MV-4-11 (cell line): ENCODE measurements around the gene TMEM269.

Experiments
- DNase-seq: peaks from one replicate; lab custom pipeline; 2025; lab: John Stamatoyannopoulos, UW

Gene TMEM269

DNA sequence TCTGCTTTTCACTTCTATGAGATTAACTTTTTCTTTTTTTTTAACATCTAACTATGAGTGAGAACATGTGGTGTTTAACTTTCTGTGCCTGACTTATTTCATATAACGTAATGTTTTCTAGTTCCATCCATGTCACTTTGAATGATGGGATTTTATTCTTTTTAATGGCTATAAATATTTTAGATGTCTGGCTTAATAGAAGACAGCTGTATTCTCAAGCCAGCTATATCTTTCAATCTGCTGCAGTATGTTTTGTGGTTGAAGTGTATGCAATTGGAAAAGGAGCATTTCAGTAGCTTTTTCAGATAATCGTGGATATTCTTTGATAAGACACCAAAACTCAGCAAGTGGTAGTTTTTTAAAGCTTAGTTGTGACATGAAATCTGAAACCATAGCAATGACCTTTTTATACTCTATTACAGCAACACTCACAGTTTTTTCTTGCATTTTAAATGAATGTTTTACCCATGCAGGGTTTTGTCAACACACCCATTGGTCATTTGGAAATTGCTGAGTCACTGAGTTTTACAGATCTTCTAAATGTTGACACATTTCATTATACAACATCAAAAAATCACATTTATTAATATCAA is 38.1 kb downstream of the TMEM269 start:
- no peak for DNase-seq

DNA sequence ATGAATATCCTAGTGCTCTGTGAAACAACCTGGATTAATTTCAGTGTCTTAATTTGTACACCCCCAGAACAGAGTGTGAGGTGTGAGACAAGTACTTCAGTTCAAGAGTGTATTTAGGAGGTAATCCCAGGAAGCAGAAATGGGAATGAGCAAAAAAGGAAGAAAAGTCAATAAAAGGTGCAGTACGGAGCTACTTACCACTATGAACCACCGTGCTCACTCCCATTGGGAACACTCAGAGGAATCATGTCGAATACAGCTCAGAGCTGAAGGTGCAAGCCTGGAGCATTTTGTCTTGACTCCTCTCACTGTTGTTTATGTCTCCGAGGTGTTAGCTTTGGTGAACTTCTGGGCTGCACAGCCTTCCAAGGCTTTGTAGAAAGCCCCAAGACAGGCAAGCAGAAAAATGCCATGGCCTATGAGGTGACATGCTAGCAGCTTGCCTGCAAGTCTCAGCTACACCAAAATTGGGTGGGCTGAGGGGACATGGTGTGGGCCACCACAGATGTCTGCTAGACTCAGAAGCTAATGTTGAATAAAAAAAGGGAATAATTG is 39.8 kb downstream of the TMEM269 start:
- no peak for DNase-seq

DNA sequence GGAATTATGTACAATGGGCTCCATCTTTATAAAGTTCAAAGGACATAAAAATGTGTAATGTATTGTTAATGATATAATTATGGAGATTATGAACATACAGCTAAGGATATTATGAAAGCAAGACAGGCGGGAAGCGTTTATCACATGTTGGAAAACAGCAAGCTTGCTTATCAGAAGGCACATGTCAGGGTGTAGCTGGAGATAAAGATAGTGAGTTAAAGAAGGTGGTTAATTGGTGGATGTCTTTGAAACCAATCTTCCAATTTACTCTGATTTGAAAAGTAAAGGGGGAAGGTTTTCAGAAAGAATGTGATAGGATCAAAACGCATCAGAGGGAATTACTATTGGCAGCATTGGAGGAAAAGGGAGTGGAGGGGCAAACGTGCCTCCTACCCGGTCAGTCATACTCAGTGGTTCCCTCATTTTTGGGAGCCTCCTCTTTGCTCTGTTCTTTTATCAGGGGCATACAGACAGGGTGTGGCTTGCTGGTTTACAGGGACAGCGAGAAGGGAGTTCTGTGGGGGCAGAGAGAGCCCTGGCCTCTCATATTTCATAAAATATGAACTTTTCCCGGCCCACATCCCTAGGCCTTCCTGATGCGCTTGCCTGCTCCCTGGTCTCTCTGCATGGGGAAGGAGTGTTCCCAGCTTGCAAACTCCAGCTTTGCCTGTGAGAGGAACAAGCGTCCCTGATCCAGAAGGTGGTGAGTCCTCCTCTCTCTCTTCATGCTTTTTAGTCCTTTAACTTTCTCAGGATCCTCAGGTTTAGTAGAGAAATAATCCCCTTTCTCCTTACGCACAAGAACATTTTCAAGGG is 40.5 kb downstream of the TMEM269 start:
- no peak for DNase-seq

DNA sequence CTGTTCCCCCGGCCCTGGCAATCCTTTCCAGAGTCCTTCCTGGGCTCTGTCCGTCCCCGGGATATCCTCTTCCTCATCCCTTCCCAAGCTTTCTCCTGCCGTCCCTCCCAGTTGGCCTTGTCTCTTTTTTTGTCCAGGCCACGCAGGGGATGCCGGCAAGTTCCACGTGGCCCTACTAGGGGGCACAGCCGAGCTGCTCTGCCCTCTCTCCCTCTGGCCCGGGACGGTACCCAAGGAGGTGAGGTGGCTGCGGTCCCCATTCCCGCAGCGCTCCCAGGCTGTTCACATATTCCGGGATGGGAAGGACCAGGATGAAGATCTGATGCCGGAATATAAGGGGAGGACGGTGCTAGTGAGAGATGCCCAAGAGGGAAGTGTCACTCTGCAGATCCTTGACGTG is 45.8 kb downstream of the TMEM269 start:
- no peak for DNase-seq

DNA sequence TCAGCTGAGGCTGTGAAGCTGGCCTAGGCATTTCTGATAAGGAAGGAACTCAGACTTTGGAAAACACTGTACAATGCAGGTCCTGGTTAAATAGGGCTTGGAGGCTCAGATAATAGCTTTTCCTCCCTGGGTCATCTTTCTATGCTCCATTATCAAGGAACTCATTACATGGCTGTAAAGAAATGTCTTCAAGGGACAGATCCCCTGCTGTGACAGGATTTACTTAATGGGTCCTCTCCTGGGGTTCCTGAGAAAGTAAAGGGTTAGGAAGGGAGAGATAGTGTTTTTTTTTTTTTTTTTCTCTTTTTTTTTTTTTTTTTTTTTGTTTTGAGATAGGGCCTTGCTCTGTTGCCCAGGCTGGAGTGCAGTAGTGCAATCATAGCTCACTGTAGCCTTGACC is 46.5 kb downstream of the TMEM269 start:
- DNase-seq, result no peak

DNA sequence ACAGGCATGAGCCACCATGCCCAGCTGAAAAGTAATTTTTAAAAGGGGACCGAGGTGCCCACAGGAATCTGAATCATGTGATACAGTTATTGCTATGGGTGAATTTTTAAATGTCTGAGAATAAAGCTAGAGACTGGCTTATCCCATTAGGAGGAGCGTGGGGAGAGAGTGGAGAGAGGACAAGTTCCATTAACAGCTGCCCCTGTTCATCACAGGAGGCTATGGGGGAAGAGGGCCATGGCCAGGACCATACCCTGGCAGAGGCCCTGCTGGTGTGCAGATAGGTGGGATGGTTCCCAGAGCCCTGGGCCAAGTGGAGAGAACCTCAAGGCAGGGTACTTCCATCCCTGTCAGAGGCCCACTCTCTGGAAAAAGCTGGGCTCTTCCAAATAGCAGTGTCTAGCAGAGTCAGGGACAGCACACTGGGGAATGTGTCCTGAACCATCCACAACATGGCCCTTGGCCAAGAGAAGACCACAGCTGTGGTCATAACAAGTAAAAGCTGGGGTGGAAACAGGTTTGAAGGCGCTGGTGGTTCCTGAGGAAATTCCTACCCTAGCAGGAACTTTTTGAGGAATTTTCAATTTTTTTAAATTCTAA is 48.0 kb downstream of the TMEM269 start:
- no peak for DNase-seq

DNA sequence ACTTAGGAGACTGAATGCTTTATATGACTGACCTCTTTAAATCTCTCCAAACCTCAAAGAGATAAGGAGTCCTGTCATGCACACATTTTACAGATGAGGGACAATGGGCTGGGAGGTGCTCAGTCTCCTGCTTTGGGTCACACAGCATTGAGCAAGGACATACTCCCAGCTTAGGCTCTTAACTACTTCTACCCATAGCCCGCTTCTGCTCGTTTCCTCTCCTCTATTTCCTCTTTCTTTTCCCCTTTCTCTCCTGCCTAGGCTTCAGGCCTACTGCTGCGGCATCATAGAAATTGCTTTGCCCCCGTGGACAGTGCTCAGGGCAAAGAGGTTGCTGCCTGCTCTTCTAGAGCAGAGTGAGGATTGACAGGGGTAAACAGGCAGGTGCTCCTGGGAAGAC is 49.2 kb downstream of the TMEM269 start:
- peak; percentile 92 for DNase-seq

DNA sequence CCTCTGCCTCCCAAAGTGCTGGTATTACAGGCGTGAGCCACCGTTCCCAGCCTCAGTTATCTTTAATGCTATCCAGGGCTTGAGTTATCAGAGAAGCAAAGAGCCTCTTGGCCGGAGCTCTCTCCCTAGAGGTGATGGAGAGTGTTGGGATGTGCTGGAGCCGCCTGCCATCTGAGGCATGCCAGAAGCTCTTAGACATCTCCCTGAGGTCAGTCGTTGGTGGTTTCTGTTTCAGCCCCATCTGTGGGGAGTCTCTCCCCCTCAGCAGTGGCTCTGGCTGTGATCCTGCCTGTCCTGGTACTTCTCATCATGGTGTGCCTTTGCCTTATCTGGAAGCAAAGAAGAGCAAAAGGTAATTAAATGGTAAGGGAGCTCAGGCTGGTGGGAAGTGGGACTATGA is 50.0 kb downstream of the TMEM269 start:
- no peak for DNase-seq

DNA sequence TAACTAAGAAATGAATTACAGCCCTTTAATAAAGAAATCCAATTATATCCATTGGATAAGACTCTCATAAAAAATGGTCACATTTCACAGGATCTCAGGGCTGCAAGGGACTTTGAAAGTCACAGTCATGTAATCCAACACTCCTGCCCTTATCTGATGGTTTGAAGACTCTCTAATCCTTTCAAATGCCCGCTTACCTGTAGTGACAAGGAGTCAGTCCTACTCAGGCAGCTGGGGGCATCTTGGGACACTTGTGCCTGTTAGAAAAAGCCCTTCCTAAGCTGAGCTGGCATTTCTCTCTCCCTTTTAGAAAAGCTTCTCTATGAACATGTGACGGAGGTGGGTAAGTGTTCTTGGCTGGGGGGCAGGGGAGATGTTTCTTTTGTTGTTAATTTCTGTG is 50.6 kb downstream of the TMEM269 start:
- no peak for DNase-seq

DNA sequence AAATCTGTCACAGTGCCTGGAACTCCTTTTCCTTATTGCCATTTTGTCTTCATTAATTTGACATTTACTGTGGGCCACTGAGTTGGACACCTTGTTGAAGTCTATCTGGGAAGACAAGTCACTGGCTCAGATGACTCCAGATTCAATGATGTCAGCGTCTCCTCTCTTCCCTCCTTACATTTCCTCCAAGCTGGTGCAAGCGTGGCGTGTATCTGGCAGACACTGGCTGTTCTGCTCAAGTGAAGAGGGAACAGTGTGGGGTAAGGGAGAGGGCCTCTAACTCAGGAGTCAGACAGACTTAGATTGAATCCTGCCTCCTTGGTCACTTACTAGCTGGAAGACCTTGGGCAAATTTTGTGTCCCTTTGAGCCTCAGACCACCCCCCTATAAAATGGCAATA is 52.9 kb downstream of the TMEM269 start:
- DNase-seq, result no peak

DNA sequence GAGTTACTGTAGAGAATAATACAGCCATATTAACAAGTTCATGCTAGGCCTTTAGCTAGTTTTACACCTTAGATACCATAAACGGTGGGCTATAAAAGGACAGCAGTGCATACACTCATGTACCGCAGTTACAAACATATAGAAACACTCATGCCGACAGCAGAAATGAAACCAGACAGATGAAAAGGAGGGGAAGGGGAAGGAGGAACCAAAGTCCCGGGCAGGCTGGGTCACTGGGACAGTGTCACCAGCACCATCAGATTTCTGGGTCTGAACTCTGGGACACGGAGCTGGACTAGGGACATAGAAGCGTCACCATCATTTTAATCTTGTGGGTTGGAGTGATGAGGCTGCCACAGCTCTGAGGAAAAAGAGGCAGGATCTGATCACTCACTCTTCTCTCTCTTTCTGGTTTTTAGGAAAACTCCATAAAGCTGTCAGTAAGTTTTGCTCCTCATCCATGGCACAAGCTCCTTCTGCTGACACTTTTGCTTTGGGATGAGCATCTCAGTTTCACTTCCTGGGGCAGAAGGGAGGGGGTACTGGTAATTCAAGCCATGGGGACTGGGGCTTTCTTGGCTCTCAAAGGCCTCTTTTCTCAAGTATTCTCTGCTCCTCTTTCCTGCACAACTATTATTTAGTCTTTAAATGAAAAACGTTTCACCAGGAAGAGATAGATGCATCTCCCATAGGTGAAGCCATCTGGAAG is 53.8 kb downstream of the TMEM269 start:
- DNase-seq, result peak; percentile 41

DNA sequence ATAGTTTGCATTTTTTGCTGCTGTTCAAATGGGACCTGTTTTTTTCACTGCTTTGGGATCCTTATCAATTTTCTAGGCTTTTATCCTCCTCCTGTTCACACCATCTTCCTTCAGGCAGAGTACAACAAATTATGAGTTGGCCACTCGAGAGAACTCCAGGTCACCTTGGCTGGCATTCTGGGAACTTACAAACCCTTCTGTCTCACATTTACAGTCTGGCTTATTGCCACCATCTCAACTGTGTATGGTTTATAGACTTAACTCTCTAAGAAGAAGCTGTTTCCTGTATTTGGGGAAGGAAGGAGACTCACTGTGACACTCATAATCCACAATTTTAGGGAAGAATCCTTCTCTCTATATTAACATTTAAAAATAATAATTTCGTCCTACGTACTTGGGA is 56.2 kb downstream of the TMEM269 start:
- DNase-seq, result no peak

DNA sequence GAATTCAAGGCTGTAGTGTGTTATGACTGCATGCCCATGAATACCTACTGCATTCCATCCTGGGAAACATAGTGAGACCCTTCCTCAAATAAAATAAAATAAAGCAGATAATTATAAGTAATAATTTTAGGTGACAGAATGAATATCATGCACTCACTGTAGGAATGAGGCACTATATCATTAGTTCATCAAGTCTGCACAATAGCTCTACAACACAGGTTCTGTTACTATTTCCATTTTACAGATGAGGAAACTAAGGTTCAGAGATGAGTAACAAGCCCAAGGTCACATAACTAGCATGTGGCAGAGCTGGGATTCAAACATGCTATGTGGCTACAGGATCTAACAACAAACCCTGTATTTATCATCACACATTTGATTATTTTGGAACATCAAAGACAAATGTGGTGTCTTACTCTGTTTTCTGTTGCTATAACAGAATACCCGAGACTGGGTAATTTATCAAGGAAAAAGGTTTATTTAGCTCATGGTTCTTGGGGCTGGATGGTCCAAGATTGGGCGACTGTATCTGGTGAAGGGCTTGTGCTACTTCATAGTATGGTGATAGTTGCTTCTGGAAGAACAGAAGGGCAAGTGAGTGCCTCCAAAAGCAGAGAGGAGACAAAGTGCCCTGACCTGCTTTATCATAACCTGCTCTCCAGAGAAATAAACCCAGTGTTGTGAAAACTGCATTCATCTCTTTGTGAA is 56.8 kb downstream of the TMEM269 start:
- no peak for DNase-seq

DNA sequence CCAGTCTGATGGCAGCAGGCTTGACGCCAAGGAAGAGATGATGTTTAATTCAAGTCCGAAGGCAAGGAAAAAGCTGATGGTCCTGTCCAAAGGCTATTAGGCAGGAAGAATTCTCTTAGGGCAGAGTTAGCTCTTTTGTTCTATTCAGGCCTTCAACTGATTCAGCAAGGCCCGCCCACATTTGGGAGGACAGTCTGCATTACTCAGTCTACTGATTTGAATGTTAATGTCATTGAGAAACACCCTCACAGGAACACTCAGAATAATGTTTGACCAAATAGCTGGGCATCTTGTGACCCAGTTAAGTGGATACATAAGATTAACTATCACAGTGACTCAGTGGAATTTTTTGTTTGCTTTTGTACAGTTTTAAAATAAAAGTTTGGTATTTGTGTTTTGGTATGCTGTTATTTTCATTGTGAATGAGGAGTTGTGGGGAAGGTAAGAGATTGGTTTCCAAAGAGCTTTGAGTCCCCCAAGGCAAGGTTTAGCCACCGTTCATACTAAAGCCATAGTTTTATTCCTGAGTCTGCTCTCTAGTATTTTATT is 59.9 kb downstream of the TMEM269 start:
- DNase-seq, result no peak

DNA sequence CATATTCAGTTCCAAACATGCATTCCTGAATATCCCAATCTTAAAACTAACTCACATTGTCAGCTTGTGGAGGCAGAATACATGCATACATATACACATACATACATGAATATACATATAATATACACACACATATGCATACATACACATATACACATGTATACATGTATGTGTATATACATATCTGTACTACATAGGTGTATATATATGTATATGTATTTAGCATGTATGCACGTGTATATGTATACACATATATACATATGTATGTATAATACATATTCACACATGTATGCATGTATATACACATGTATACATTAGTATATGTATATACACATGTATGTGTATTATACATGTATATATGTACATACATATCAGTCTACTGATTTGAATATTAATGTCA is 60.4 kb downstream of the TMEM269 start:
- DNase-seq, result no peak

DNA sequence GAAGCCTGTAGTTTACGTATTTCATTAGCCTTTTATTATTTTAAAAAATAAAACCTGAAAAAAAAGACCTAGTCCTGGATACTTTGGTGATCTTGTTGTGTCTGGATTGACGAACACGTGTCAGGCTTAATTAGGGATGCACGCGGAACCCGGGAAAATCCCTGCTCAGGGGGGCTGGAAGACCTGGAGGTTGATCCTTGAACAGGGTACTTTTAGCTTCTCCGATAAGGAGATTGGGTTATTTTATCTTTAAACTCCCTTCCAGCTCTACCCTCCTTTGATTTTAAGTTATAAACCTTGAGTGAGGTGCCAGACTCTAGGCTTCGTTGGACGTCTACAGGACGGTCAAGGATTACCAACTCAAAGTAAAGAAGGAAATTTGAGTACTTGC is 61.1 kb downstream of the TMEM269 start:
- no peak for DNase-seq

DNA sequence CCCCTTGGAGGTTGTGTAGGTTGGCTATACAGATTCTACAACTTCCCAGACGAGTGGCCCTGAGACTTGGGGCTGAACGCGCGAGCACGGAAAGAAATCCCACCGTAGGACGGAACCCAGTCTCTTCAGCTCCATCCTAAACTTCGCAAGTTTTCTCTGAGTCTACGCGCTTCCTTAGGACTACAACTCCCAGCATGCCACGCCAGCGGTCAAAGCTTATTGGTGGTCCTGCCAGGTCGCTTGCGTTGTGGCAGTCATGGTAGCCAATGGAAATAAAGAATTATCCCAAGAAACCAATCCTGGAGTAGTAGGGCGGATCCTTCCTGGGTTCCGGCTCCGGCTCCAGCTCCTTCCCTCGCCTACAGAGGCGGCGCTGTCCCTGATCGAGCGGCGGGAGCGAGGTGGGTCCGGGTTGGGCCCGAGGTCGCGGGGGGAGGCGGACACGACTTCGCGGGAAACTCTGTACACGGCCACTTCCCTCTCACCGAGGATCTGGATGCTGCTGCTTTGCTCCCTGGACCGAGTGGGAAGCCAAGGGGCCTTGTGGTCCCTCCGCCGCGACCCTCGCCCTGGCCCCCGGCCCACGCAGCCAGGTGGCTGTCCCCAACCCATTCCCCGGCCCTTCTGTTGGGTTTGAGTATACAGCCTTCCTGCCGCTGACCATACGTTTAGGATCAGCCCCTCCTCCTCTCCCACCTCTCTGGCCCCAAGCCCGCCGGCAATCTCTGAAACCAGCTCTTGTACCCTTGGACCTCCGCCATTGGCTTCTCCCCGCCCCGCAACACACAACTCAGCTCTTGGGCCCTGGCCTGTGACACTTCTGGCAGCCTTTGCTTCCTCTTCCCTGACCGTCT is 61.7 kb downstream of the TMEM269 start, which contains the start of gene ZNF691:
Gene ZNF691 (plus strand): TSS at position 357 of the 854 bp plus-strand sequence. CDS start 3,046 bp downstream, outside the sequence.
- peak; percentile 99 for DNase-seq

DNA sequence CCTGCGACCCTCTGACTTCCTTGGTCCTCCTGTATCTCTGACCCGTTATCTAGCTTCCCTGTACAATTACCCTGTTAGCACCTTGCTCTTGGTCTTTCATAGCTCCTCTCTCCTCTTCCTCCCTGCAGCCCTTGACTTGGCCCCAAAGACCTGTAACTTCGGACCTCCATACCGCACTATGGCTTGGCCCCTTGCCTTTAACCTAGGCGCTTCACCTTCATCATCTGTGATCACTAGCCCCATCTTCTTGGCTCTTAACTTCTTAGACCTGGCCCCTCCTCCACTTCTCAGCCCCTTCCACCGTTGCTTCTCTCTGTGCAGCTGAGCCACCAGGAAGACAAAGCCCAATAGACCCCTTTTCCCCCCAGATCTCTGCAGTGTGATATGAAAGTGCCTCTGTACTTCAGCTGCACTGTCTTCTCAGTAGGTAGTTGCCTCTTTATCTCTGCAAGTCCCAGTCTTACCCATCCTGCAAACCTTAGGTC is 62.4 kb downstream of the TMEM269 start:
- no peak for DNase-seq

DNA sequence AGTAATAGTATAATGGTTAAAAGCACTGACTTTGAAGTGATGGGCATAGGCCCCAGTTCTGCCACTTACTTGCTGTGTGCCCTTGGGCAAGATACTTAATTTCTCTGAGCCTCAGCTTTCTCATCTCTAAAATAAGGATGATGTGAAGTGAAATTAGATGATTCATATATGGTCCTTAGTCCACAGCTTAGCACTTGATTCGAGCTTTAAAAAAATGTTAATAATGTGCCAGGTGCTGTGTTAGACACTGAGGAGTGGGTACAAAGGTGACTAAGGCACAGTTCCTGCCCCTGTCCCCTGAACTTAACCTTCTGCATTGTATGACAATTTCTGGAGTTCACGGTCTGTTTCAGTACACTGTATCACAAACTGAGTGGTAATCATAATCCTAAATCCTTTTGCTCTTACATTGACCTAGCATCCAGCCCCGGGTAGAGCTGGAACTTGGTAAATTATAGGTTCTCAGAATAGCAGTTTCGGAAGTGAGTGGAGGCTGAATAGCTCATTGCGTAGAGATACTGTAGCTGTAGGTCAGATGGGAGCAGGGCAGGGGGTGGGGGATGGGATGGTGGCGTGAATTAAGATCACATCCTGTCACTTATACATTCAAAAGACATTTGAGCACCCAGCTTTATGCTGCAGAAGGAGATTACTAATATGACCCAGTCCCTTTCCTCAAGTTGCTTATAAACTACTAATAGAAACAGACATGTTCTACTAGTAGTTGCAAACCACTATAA is 63.1 kb downstream of the TMEM269 start:
- DNase-seq, result no peak
